ENCODE results near the gene FKBP5.

DNA sequence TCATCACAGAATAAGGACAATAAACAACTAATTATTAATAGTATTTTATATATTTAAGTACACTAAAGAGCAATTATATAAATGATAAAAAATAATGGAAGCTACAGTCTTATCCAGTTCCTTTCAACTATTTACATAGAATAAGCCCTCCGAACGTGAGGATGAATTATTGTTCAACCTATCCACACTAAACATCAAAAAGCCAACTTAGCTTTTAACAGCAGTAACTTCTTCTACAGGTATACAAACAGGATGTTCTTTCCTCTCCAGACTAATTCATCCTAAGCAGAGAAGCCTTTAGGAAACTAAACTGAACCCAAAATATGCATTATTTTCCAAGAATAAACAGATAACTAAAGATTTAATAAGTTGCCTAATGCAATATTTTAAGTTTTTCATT, 2.3 kb downstream of the FKBP5 start:
- TF ChIP-seq, protein P1, sequence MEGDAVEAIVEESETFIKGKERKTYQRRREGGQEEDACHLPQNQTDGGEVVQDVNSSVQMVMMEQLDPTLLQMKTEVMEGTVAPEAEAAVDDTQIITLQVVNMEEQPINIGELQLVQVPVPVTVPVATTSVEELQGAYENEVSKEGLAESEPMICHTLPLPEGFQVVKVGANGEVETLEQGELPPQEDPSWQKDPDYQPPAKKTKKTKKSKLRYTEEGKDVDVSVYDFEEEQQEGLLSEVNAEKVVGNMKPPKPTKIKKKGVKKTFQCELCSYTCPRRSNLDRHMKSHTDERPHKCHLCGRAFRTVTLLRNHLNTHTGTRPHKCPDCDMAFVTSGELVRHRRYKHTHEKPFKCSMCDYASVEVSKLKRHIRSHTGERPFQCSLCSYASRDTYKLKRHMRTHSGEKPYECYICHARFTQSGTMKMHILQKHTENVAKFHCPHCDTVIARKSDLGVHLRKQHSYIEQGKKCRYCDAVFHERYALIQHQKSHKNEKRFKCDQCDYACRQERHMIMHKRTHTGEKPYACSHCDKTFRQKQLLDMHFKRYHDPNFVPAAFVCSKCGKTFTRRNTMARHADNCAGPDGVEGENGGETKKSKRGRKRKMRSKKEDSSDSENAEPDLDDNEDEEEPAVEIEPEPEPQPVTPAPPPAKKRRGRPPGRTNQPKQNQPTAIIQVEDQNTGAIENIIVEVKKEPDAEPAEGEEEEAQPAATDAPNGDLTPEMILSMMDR (conservative IDR thresholded peaks at IDR 0.05; ENCODE audit: low read depth, low read length): no peak
- no peak for TF ChIP-seq EZH2phosphoT487 (IDR thresholded peaks at IDR 0.05; ENCODE audit: borderline replicate concordance, low read length)

Measured in PC-3 (cell line).